Fibroblast of lung (primary cell): ENCODE data around the gene NPS.

ENCODE experiments used
- EZH2 ChIP-seq: IDR thresholded peaks from 2 replicates; pipeline ENCODE4 v1.5.1; 2012; ENCODE audit warnings: low read length, control low read depth, mild to moderate bottlenecking; ENCODE audit errors: missing control alignments
- TF ChIP-seq, protein P1 (sequence below), 2 donors: IDR thresholded peaks in 1 of 2; conservative IDR thresholded peaks in 1 of 2; 1 replicate in 1 of 2; 2 replicates in 1 of 2; pipeline ENCODE4 v1.5.1; 2011 to 2012; ENCODE audit warnings: low read length in 2 of 2, control low read depth in 1 of 2, inconsistent platforms in 1 of 2, low read depth in 1 of 2, mild to moderate bottlenecking in 1 of 2

DNA sequence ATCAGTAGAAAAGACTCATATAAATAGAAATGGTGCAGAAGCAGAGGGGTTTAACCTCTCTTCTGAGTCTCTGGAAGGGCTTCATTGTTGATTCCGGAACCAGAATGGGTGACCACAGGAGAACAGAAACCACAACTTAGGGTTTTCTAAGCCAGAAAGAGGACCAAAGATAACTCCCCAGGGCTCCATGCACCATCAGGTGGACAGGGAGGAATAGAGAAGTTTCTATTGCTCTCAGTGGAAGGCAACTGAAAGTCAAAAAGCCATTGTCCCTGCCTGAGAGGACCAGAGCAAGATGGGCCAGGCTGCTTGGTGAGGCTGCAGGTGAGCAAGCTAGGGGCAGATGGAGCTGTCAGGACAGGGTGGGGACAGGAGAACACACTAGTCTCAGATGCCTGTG is 14.6 kb upstream of the NPS start:
- TF ChIP-seq, protein P1, sequence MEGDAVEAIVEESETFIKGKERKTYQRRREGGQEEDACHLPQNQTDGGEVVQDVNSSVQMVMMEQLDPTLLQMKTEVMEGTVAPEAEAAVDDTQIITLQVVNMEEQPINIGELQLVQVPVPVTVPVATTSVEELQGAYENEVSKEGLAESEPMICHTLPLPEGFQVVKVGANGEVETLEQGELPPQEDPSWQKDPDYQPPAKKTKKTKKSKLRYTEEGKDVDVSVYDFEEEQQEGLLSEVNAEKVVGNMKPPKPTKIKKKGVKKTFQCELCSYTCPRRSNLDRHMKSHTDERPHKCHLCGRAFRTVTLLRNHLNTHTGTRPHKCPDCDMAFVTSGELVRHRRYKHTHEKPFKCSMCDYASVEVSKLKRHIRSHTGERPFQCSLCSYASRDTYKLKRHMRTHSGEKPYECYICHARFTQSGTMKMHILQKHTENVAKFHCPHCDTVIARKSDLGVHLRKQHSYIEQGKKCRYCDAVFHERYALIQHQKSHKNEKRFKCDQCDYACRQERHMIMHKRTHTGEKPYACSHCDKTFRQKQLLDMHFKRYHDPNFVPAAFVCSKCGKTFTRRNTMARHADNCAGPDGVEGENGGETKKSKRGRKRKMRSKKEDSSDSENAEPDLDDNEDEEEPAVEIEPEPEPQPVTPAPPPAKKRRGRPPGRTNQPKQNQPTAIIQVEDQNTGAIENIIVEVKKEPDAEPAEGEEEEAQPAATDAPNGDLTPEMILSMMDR (conservative IDR thresholded peaks at IDR 0.05 in 1 of 2, IDR thresholded peaks at IDR 0.05 in 1 of 2; ENCODE audit: low read depth in 1 of 2, low read length in 2 of 2), result no peak
- no peak for TF ChIP-seq EZH2
